CD4-positive, alpha-beta T cell (primary cell): ENCODE measurements around the gene QKI. TPM values are rescaled to one million over a fixed set of nuclear protein-coding genes. Genes with fewer than 3 reads are reported as not detected.

Source experiments
- ATAC-seq: fragments of 200-7000 bp; cut with Tn5 transposase; one replicate; pipeline ENCODE4 v1.10.0; 2022; ENCODE audit warnings: mild to moderate bottlenecking; ENCODE audit not compliant: poor library complexity
- CTCF ChIA-PET: fragments of 350-600 bp; sonication (Branson Sonifier 250); formaldehyde crosslinking; loops from one replicate; lab custom pipeline; 2021; ENCODE audit warnings: antibody characterized with exemption, inconsistent platforms; lab: Charles Lee
- POLR2A ChIA-PET: fragments of 350-600 bp; sonication (Branson Sonifier 250); formaldehyde crosslinking; loops from one replicate; lab custom pipeline; 2021; ENCODE audit warnings: antibody characterized with exemption, inconsistent platforms; lab: Charles Lee
- DNase-seq, 14 experiments: peaks; one replicate each; pipeline ENCODE4 v3.0.0-alpha.2; 2013 to 2020; ENCODE audit warnings: mixed read lengths in 2 of 14
- H3K27ac ChIP-seq, 2 donors: one replicate each; pipeline versions ENCODE4 v1.5.1 to v1.7.0; 2013; ENCODE audit warnings: low read length in 2 of 2, low read depth in 1 of 2, mild to moderate bottlenecking in 1 of 2
- H3K27me3 ChIP-seq, 2 experiments: 1 replicate in 1 of 2; 2 replicates in 1 of 2; pipeline versions ENCODE4 v1.6.1 to v1.7.0; 2013; ENCODE audit warnings: low read length in 2 of 2, control low read depth in 1 of 2, mild to moderate bottlenecking in 1 of 2, moderate library complexity in 1 of 2; ENCODE audit not compliant: insufficient read depth in 2 of 2, control insufficient read depth in 1 of 2
- H3K36me3 ChIP-seq: one replicate; pipeline ENCODE4 v1.6.1; 2013; ENCODE audit warnings: low read length, control low read depth; ENCODE audit not compliant: insufficient read depth
- H3K4me1 ChIP-seq: one replicate; pipeline ENCODE4 v1.6.1; 2013; ENCODE audit warnings: low read length, control low read depth; ENCODE audit not compliant: insufficient read depth
- H3K4me3 ChIP-seq: one replicate; pipeline ENCODE4 v1.5.1; 2013; ENCODE audit warnings: mild to moderate bottlenecking, low read length, moderate library complexity
- H3K9me3 ChIP-seq, 2 experiments: 1 replicate in 1 of 2; 2 replicates in 1 of 2; pipeline versions ENCODE4 v1.6.1 to v1.7.0; 2013; ENCODE audit warnings: low read length in 2 of 2, mild to moderate bottlenecking in 2 of 2, control low read depth in 1 of 2, moderate library complexity in 1 of 2; ENCODE audit not compliant: control insufficient read depth in 1 of 2, insufficient read depth in 1 of 2
- H3K27ac Mint-ChIP-seq: one replicate; pipeline ENCODE4 v1.8.0; 2020; ENCODE audit warnings: mixed read lengths
- H3K27me3 Mint-ChIP-seq: one replicate; pipeline ENCODE4 v1.8.0; 2021; ENCODE audit warnings: mixed read lengths
- H3K36me3 Mint-ChIP-seq: one replicate; pipeline ENCODE4 v1.8.0; 2021; ENCODE audit warnings: low read depth, mixed read lengths
- H3K4me1 Mint-ChIP-seq: one replicate; pipeline ENCODE4 v1.8.0; 2021; ENCODE audit warnings: low read depth, mixed read lengths
- H3K4me3 Mint-ChIP-seq: one replicate; pipeline ENCODE4 v1.8.0; 2020; ENCODE audit warnings: mild to moderate bottlenecking, mixed read lengths
- H3K9me3 Mint-ChIP-seq: one replicate; pipeline ENCODE4 v1.8.0; 2020; ENCODE audit warnings: mixed read lengths
- intact Hi-C, 2 experiments: fragments of 100-400 bp; cut with DNase I in 1 of 2; cut with micrococcal nuclease in 1 of 2; formaldehyde crosslinking; loops; one replicate each; pipeline versions ENCODE4 v1.15.1 to v1.9.0; 2023 to 2025; cut with DNase I, micrococcal nuclease
- total RNA-seq, 174 experiments: library from RNA in 2 of 174; stranded (reverse) in 2 of 174; gene quantifications; one replicate each; pipeline ENCODE4 v1.2.3 and lab custom pipeline; 2021 to 2026
- TF ChIP-seq, protein P1 (sequence below): fragments of 200-600 bp; IDR thresholded peaks from one replicate; pipeline ENCODE4 v1.8.0; 2022; ENCODE audit warnings: antibody characterized with exemption, mild to moderate bottlenecking

The QKI gene
- total RNA-seq, 2 experiments from 2014 or later, result 60.7 to 67.3 TPM

GRCh38 chr6:163620101-163620500, 205.6 kb downstream of the QKI start:
- DNase-seq (no peak), ATAC-seq (no peak)
- Histone ChIP-seq H3K27me3 (no peaks in the 10 kb centered on the region), H3K27ac (no peak overlapping the region), H3K36me3 (no peaks in the 10 kb centered on the region), H3K4me1 (no peaks in the 10 kb centered on the region), H3K4me3 (no peak overlapping the region), H3K9me3 (no peaks in the 10 kb centered on the region)
- POLR2A ChIA-PET, result no interaction called here
- no peaks in the 10 kb centered on the region for H3K36me3 Mint-ChIP-seq
- H3K27ac Mint-ChIP-seq, result no peak overlapping the region
- TF ChIP-seq, protein P1, sequence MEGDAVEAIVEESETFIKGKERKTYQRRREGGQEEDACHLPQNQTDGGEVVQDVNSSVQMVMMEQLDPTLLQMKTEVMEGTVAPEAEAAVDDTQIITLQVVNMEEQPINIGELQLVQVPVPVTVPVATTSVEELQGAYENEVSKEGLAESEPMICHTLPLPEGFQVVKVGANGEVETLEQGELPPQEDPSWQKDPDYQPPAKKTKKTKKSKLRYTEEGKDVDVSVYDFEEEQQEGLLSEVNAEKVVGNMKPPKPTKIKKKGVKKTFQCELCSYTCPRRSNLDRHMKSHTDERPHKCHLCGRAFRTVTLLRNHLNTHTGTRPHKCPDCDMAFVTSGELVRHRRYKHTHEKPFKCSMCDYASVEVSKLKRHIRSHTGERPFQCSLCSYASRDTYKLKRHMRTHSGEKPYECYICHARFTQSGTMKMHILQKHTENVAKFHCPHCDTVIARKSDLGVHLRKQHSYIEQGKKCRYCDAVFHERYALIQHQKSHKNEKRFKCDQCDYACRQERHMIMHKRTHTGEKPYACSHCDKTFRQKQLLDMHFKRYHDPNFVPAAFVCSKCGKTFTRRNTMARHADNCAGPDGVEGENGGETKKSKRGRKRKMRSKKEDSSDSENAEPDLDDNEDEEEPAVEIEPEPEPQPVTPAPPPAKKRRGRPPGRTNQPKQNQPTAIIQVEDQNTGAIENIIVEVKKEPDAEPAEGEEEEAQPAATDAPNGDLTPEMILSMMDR, result no peak
- H3K27me3 Mint-ChIP-seq, result peaks cover 4% of the 10 kb centered on the region
- H3K4me3 Mint-ChIP-seq, result no peak overlapping the region
- CTCF ChIA-PET, result no interaction called here
- no peaks in the 10 kb centered on the region for H3K4me1 Mint-ChIP-seq
- H3K9me3 Mint-ChIP-seq, result no peaks in the 10 kb centered on the region
- intact Hi-C loops, result no loop called here

GRCh38 chr6:163620670-163621330, 206.3 kb downstream of the QKI start:
- Mint-ChIP-seq H3K36me3 (no peaks in the 10 kb centered on the region), H3K9me3 (no peaks in the 10 kb centered on the region), H3K27ac (no peak overlapping the region), H3K4me3 (no peak overlapping the region), H3K4me1 (no peaks in the 10 kb centered on the region), H3K27me3 (peaks cover 4% of the 10 kb centered on the region)
- Histone ChIP-seq H3K36me3 (no peaks in the 10 kb centered on the region), H3K4me3 (no peak overlapping the region), H3K9me3 (no peaks in the 10 kb centered on the region), H3K27me3 (no peaks in the 10 kb centered on the region), H3K4me1 (no peaks in the 10 kb centered on the region), H3K27ac (no peak overlapping the region)
- TF ChIP-seq, protein P1, result no peak
- POLR2A ChIA-PET, result no interaction called here
- DNase-seq (no peak), ATAC-seq (no peak)
- CTCF ChIA-PET, result no interaction called here
- intact Hi-C loops, result no loop called here

- no peaks in the 10 kb centered on the region for H3K36me3 ChIP-seq
- peaks cover 22% of the 10 kb centered on the region for H3K27me3 Mint-ChIP-seq
- H3K9me3 ChIP-seq, result peaks cover 0 to 8% of the 10 kb centered on the region in 2 experiments
- H3K4me3 ChIP-seq, result no peak overlapping the region
- ChIA-PET POLR2A (no interaction called here), CTCF (no interaction called here)
- no peaks in the 10 kb centered on the region for H3K9me3 Mint-ChIP-seq
- DNase-seq (no peak), ATAC-seq (no peak)
- H3K27ac ChIP-seq, result no peak overlapping the region
- TF ChIP-seq, protein P1, result no peak
- no peak overlapping the region for H3K27ac Mint-ChIP-seq
- H3K36me3 Mint-ChIP-seq, result no peaks in the 10 kb centered on the region
- intact Hi-C loops, result no loop called here
- H3K4me1 Mint-ChIP-seq, result no peaks in the 10 kb centered on the region
- no peak overlapping the region for H3K4me3 Mint-ChIP-seq
- H3K27me3 ChIP-seq, result peaks cover 0 to 8% of the 10 kb centered on the region in 2 experiments
- H3K4me1 ChIP-seq, result no peaks in the 10 kb centered on the region
Measured at GRCh38 chr6:163625265-163625664, 210.7 kb downstream of the QKI start.
